ENCODE measurements around the gene STARD10.

STARD10 gene

GRCh38 chr11:72746821-72747220 lies 47.0 kb downstream of the STARD10 start:
- no peak overlapping the region for H3K4me2 ChIP-seq (ENCODE audit: low read length)
- TF ChIP-seq EZH2phosphoT487 (IDR thresholded peaks at IDR 0.05; ENCODE audit: low read depth): no peak
- TF ChIP-seq CTCF (IDR thresholded peaks at IDR 0.05; ENCODE audit: low read depth, low read length): no peak
- no peaks in the 10 kb centered on the region for H3K9me3 ChIP-seq (ENCODE audit: insufficient read depth, low read length)
- no peak overlapping the region for H2AFZ ChIP-seq (ENCODE audit: low read depth, low read length)
- no peak overlapping the region for H3K9ac ChIP-seq (ENCODE audit: low read length)
- H3K27me3 ChIP-seq (ENCODE audit: low read depth, low read length): no peaks in the 10 kb centered on the region
- peaks cover 20% of the 10 kb centered on the region for H3K79me2 ChIP-seq (ENCODE audit: low read length)
- H3K4me1 ChIP-seq (ENCODE audit: low read length): peaks cover 23% of the 10 kb centered on the region
- H3K4me3 ChIP-seq (ENCODE audit: low read length): no peak overlapping the region
- H4K20me1 ChIP-seq (ENCODE audit: insufficient read depth, low read length): peaks cover 4% of the 10 kb centered on the region; the same call in 1 of the 2 replicates
- no peak overlapping the region for H3K27ac ChIP-seq (ENCODE audit: low read length)
- no peaks in the 10 kb centered on the region for H3K36me3 ChIP-seq (replicated peaks; ENCODE audit: low read depth, low read length)

GRCh38 chr11:72745925-72746550 lies 47.8 kb downstream of the STARD10 start:
- H3K4me2 ChIP-seq (ENCODE audit: low read length): no peak overlapping the region
- TF ChIP-seq CTCF (IDR thresholded peaks at IDR 0.05; ENCODE audit: low read depth, low read length) (no peak), EZH2phosphoT487 (IDR thresholded peaks at IDR 0.05; ENCODE audit: low read depth) (no peak)
- H3K9ac ChIP-seq (ENCODE audit: low read length): no peak overlapping the region
- H3K4me3 ChIP-seq (ENCODE audit: low read length): no peak overlapping the region
- H4K20me1 ChIP-seq (ENCODE audit: insufficient read depth, low read length): peaks cover 4% of the 10 kb centered on the region; the same call in 1 of the 2 replicates
- no peak overlapping the region for H3K27ac ChIP-seq (ENCODE audit: low read length)
- H3K27me3 ChIP-seq (ENCODE audit: low read depth, low read length): no peaks in the 10 kb centered on the region
- no peak overlapping the region for H2AFZ ChIP-seq (ENCODE audit: low read depth, low read length)
- H3K4me1 ChIP-seq (ENCODE audit: low read length): peaks cover 18% of the 10 kb centered on the region
- no peaks in the 10 kb centered on the region for H3K36me3 ChIP-seq (replicated peaks; ENCODE audit: low read depth, low read length)
- peaks cover 13% of the 10 kb centered on the region for H3K79me2 ChIP-seq (ENCODE audit: low read length)
- no peaks in the 10 kb centered on the region for H3K9me3 ChIP-seq (ENCODE audit: insufficient read depth, low read length)

- no peak overlapping the region for H3K27ac ChIP-seq (ENCODE audit: low read length)
- peaks cover 10% of the 10 kb centered on the region; the same call in 1 of the 2 replicates for H3K79me2 ChIP-seq (ENCODE audit: low read length)
- no peaks in the 10 kb centered on the region for H3K36me3 ChIP-seq (replicated peaks; ENCODE audit: low read depth, low read length)
- H3K9me3 ChIP-seq (ENCODE audit: insufficient read depth, low read length): no peaks in the 10 kb centered on the region
- no peak overlapping the region for H2AFZ ChIP-seq (ENCODE audit: low read depth, low read length)
- no peak overlapping the region for H3K4me2 ChIP-seq (ENCODE audit: low read length)
- H3K27me3 ChIP-seq (ENCODE audit: low read depth, low read length): no peaks in the 10 kb centered on the region
- peaks cover 4% of the 10 kb centered on the region; the same call in 1 of the 2 replicates for H4K20me1 ChIP-seq (ENCODE audit: insufficient read depth, low read length)
- TF ChIP-seq CTCF (IDR thresholded peaks at IDR 0.05; ENCODE audit: low read depth, low read length): no peak
- TF ChIP-seq EZH2phosphoT487 (IDR thresholded peaks at IDR 0.05; ENCODE audit: low read depth): no peak
- no peak overlapping the region for H3K9ac ChIP-seq (ENCODE audit: low read length)
- peaks cover 18% of the 10 kb centered on the region for H3K4me1 ChIP-seq (ENCODE audit: low read length)
- H3K4me3 ChIP-seq (ENCODE audit: low read length): no peak overlapping the region
These were observed 48.3 kb downstream of the STARD10 start for GRCh38 chr11:72745511-72745910.

GRCh38 chr11:72744474-72744873 lies 49.4 kb downstream of the STARD10 start:
- Histone ChIP-seq H3K27ac (ENCODE audit: low read length) (no peak overlapping the region), H3K4me1 (ENCODE audit: low read length) (peaks cover 28% of the 10 kb centered on the region), H2AFZ (ENCODE audit: low read depth, low read length) (no peak overlapping the region), H3K36me3 (replicated peaks; ENCODE audit: low read depth, low read length) (no peaks in the 10 kb centered on the region), H3K9ac (ENCODE audit: low read length) (no peak overlapping the region), H3K27me3 (ENCODE audit: low read depth, low read length) (no peaks in the 10 kb centered on the region), H3K79me2 (ENCODE audit: low read length) (peaks cover 9% of the 10 kb centered on the region), H3K9me3 (ENCODE audit: insufficient read depth, low read length) (no peaks in the 10 kb centered on the region), H4K20me1 (ENCODE audit: insufficient read depth, low read length) (peaks cover 4% of the 10 kb centered on the region; the same call in 1 of the 2 replicates), H3K4me2 (ENCODE audit: low read length) (peak overlapping the region; percentile 36; the same call in 1 of the 2 replicates), H3K4me3 (ENCODE audit: low read length) (no peak overlapping the region)
- TF ChIP-seq EZH2phosphoT487 (IDR thresholded peaks at IDR 0.05; ENCODE audit: low read depth) (no peak), CTCF (IDR thresholded peaks at IDR 0.05; ENCODE audit: low read depth, low read length) (no peak)
